Parathyroid adenoma (tissue), 2 donors: Measurements from ENCODE around the gene RAB39B.
A peak's percentile ranks its signal among the peaks of the same experiment; 100 is the strongest.

Experiments
- H2AFZ ChIP-seq: fragments of 300-600 bp; sonication (generic); one replicate; pipeline ENCODE4 v1.7.0; 2017; ENCODE audit warnings: antibody characterized with exemption, mild to moderate bottlenecking
- H3K27ac ChIP-seq: fragments of 300-600 bp; sonication (generic); one replicate; pipeline ENCODE4 v1.7.0; 2017
- H3K27me3 ChIP-seq: fragments of 300-600 bp; sonication (generic); one replicate; pipeline ENCODE4 v1.7.0; 2017; ENCODE audit warnings: low read length; ENCODE audit not compliant: control insufficient read depth, insufficient read depth
- H3K36me3 ChIP-seq: fragments of 300-600 bp; sonication (generic); one replicate; pipeline ENCODE4 v1.7.0; 2017; ENCODE audit warnings: low read length; ENCODE audit not compliant: control insufficient read depth, insufficient read depth
- H3K4me1 ChIP-seq: fragments of 300-600 bp; sonication (generic); one replicate; pipeline ENCODE4 v1.7.0; 2017; ENCODE audit warnings: control low read depth
- H3K4me2 ChIP-seq: fragments of 300-600 bp; sonication (generic); one replicate; pipeline ENCODE4 v1.7.0; 2017; ENCODE audit warnings: low read length
- H3K4me3 ChIP-seq: fragments of 300-600 bp; sonication (generic); one replicate; pipeline ENCODE4 v1.7.0; 2017; ENCODE audit warnings: low read depth, low read length
- H3K79me2 ChIP-seq: fragments of 300-600 bp; sonication (generic); one replicate; pipeline ENCODE4 v1.7.0; 2017; ENCODE audit warnings: control low read depth
- H3K9ac ChIP-seq: fragments of 300-600 bp; sonication (generic); one replicate; pipeline ENCODE4 v1.7.0; 2017; ENCODE audit warnings: mild to moderate bottlenecking
- H3K9me3 ChIP-seq: fragments of 300-600 bp; sonication (generic); one replicate; pipeline ENCODE4 v1.7.0; 2017; ENCODE audit warnings: low read length; ENCODE audit not compliant: control insufficient read depth
- CTCF ChIP-seq: fragments of 300-600 bp; sonication (generic); IDR thresholded peaks from one replicate; pipeline ENCODE4 v1.7.0; 2017; ENCODE audit warnings: antibody characterized with exemption, mild to moderate bottlenecking
- donor health status: primary hyperparathyroidism.

RAB39B gene

GRCh38 chrX:155216179-155216939, 47.9 kb downstream of the RAB39B start, which contains the start of gene VBP1:
Gene VBP1 (plus strand): TSS chrX:155216460. CDS start chrX:155216483, 23 bp downstream.
- Histone ChIP-seq H3K9ac (peak within 1 kb of the TSS; percentile 61), H3K27ac (peak within 1 kb of the TSS; percentile 90), H3K36me3 (no peaks in the 10 kb centered on the region), H3K4me2 (peak within 1 kb of the TSS; percentile 71), H3K9me3 (no peaks in the 10 kb centered on the region), H3K4me1 (peaks cover 9% of the 10 kb centered on the region), H3K79me2 (peaks cover 8% of the 10 kb centered on the region), H2AFZ (peak within 1 kb of the TSS; percentile 97), H3K27me3 (no peaks in the 10 kb centered on the region), H3K4me3 (peak within 1 kb of the TSS; percentile 79)
- peak; percentile 14 for TF ChIP-seq CTCF

GRCh38 chrX:155215443-155216178, 48.7 kb downstream of the RAB39B start:
- Histone ChIP-seq H3K9ac (no peak overlapping the region), H3K4me2 (peak overlapping the region; percentile 71), H3K4me1 (peaks cover 9% of the 10 kb centered on the region), H3K4me3 (peak overlapping the region; percentile 79), H2AFZ (peak overlapping the region; percentile 97), H3K27me3 (no peaks in the 10 kb centered on the region), H3K79me2 (peaks cover 8% of the 10 kb centered on the region), H3K27ac (peak overlapping the region; percentile 90), H3K9me3 (no peaks in the 10 kb centered on the region), H3K36me3 (no peaks in the 10 kb centered on the region)
- TF ChIP-seq CTCF: no peak

DNA sequence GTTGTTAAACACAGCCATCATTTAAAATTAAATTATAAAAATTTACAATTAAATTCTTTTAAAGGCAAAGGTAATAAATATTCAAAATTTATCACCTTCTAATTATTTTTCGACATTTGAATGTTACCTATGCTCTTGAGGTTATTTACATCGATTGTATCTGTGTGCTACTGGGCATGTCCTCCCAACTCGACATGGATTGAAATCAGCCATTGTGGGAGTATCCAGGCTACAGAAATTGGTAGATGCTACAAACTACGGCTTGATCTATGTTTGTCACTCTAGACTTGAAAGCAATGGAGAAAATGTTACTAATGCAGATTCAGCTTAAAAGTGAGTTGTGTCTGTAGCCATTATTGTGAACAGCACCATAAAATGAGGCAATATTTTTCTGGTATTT, 50.6 kb downstream of the RAB39B start:
- Histone ChIP-seq H3K4me3 (no peak overlapping the region), H3K27me3 (no peaks in the 10 kb centered on the region), H3K79me2 (peaks cover 8% of the 10 kb centered on the region), H3K9me3 (no peaks in the 10 kb centered on the region), H3K27ac (no peak overlapping the region), H3K36me3 (no peaks in the 10 kb centered on the region), H3K4me1 (peaks cover 9% of the 10 kb centered on the region), H3K4me2 (no peak overlapping the region), H3K9ac (no peak overlapping the region), H2AFZ (no peak overlapping the region)
- TF ChIP-seq CTCF: no peak

DNA sequence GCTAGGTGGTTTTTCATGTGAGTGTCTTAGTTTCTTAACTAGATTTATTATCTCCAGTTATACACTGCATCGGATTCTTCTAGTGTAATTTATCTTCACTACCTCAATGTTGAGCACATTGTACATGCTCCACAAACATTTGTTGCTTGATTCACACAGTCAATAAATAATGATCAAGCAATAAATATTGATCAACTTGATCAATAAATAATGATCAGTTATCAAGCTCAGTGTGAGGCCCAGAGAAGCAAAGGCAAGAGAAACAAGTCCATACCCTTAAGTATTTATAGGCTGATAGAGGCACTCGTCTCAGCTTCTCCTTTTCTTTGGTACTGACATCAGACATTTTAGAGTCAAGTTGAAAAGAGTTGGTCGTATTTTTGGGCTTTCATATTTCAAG, 53.1 kb downstream of the RAB39B start:
- Histone ChIP-seq H3K79me2 (no peaks in the 10 kb centered on the region), H3K9me3 (no peaks in the 10 kb centered on the region), H3K27me3 (no peaks in the 10 kb centered on the region), H3K36me3 (no peaks in the 10 kb centered on the region), H2AFZ (no peak overlapping the region), H3K4me1 (peaks cover 4% of the 10 kb centered on the region), H3K4me3 (no peak overlapping the region), H3K9ac (no peak overlapping the region), H3K27ac (no peak overlapping the region), H3K4me2 (no peak overlapping the region)
- TF ChIP-seq CTCF: no peak
